GM19193 (cell line): ENCODE measurements around the gene GRK4.

Source experiments
- POLR2A ChIP-seq: IDR thresholded peaks from 4 replicates; pipeline ENCODE4 v1.6.1; 2011; ENCODE audit not compliant: insufficient read depth, insufficient read length; ENCODE audit errors: extremely low read depth

The GRK4 gene

GRCh38 chr4:3016961-3017360 lies 53.6 kb downstream of the GRK4 start:
- TF ChIP-seq POLR2A: no peak

- TF ChIP-seq POLR2A: no peak
These were observed 54.1 kb downstream of the GRK4 start for GRCh38 chr4:3017504-3017903.

- TF ChIP-seq POLR2A: no peak
These were observed 55.9 kb downstream of the GRK4 start for GRCh38 chr4:3019145-3019846.

DNA sequence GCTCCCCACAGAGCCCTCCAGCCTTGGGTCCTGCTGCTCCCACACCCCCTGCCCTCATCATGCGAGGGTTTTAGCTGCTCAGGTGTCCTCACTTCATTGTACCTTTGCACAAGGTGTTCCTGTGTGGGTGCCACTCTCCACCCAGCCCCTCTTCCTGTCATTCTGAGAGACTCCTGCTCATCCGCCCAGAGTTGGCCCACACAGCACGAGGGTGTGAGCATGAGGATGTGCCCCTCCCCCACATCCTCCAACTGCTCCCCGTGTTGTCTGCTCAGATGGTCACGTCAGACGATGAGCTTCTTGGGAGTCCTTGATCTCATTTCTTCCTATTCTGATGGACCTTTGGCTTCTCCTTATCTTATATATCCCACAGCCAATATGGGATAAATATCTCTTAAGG lies 57.8 kb downstream of the GRK4 start:
- TF ChIP-seq POLR2A: no peak

DNA sequence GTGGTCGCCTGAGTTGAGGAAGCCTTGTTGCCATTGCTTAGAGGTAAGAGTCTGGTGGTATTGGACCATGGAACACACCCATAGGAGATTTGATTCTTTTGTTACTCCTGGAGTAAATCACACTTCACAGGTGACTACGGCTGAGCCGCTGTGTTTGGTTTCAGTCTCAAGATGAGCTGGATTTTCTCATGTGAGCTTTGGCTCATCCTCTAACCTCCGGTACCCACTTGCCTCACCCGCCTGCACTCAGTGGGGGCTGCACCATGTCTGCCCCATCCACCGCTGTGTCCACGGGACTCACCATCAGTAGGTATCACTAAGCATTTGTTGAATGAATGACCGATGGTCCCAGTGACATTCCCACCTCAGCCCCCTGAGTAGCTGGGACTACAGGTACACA lies 58.3 kb downstream of the GRK4 start:
- TF ChIP-seq POLR2A: no peak

DNA sequence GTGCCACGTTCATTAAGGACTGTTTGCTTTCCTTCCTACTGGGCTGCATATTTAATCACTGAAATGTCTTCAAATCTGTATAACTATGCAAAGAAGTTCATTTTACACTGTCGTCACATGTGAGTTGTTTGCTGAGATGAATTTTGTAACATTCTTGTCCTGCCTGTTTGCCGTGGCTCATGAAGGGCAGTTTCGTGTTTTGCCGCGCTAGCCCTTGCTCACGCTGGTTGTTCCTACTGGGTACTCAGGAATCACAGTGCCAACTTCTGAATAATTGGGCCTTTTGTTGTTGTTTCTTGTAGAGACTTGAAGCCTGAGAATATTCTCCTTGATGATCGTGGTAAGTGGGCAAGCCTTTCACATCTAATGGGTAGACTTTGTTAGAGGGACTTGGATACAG lies 58.7 kb downstream of the GRK4 start:
- TF ChIP-seq POLR2A: no peak

DNA sequence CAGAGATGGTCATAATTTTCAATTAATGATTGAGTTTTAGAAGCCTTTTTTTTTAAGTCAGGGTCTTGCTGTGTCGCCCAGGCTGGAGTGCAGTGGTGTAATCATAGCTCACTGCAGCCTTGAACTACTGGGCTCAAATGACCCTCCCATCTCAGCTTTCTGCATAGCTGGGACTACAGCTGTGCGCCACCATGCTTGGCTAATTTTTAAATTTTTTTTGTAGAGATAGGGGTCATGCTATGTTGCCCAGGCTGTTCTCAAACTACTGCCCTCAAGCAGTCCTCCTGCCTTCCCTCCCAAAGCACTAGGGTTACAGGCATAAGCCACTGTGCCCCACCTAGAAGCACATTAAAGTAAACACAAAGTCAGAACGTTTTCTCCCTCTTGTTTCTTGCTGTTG lies 59.3 kb downstream of the GRK4 start:
- TF ChIP-seq POLR2A: no peak

DNA sequence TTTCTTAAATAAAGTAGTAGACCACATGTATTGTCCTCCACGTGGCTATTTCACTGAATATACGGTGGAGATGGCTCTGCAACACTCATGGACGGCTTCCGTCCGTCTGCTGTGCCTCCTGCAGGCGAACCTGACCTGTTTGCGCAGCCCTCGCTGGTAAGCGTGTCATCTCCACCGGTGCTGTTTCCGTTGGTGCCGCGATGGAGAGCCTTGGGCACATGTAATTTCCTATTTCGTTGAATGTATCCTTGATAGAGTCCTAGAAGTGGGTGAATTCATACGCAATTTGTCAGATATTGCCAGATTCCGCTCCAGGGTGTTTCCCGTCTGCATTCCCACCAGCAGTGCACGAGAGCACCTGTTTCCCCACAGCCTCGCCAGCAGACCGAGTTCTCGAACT lies 62.5 kb downstream of the GRK4 start:
- TF ChIP-seq POLR2A: no peak

GRCh38 chr4:3026540-3026939 lies 63.2 kb downstream of the GRK4 start:
- TF ChIP-seq POLR2A: no peak

DNA sequence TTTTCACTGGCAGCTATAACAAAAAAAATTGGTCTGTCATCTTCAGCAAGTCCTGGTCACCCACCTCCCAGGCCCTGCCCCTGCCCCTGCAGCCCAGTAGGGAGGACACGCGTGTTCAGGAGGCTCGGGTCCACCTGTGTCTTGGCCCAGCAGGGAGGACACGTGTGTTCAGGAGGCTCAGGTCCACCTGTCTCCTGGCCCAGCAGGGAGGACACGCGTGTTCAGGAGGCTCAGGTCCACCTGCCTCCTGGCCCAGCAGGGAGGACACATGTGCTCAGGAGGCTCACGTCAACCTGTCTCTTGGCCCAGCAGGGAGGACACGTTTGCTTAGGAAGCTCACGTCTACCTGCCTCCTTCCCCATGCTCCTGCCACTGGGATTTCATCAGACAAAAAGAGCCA lies 66.1 kb downstream of the GRK4 start:
- no peak for TF ChIP-seq POLR2A

GRCh38 chr4:3030566-3031356 lies 67.4 kb downstream of the GRK4 start:
- no peak for TF ChIP-seq POLR2A

GRCh38 chr4:3031357-3032082 lies 68.1 kb downstream of the GRK4 start:
- no peak for TF ChIP-seq POLR2A

- no peak for TF ChIP-seq POLR2A
These were observed 70.9 kb downstream of the GRK4 start for GRCh38 chr4:3034231-3034630.

DNA sequence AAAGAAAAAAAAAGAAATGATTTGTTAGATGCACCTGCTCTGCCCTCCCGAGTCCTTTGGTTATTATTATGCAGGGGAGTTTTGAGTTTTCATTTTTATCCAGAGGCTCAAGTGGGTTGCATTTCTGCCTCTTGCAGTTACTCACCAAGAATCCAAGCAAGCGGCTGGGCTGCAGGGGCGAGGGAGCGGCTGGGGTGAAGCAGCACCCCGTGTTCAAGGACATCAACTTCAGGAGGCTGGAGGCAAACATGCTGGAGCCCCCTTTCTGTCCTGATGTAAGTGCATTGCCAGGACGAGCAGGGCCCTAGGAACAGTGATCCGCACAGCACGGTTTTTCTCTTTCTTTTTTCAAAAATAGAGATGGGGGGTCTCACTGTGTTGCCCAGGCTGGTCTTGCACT lies 71.9 kb downstream of the GRK4 start:
- TF ChIP-seq POLR2A: no peak

GRCh38 chr4:3035674-3036073 lies 72.3 kb downstream of the GRK4 start:
- no peak for TF ChIP-seq POLR2A
